Measurements from ENCODE around the gene IFITM5. TPM values are rescaled to one million over a fixed set of nuclear protein-coding genes. Genes with fewer than 3 reads are reported as not detected.
A peak's percentile ranks its signal among the peaks of the same experiment; 100 is the strongest.

IFITM5 gene
- total and polyA plus RNA-seq, 2 of the 4 experiments (the other 2 are of a cell fraction), result not detected

- Histone ChIP-seq H4K20me1 (ENCODE audit: insufficient read depth, low read length) (no peaks in the 10 kb centered on the region; the same call in 1 of the 2 replicates), H3K9me1 (ENCODE audit: insufficient read depth, low read length) (no peaks in the 10 kb centered on the region), H2AFZ (replicated peaks; ENCODE audit: low read length, poor library complexity) (peak overlapping the region; percentile 28), H3K23ac (ENCODE audit: low read depth, low read length) (no peak overlapping the region), H2BK120ac (ENCODE audit: low read depth, low read length) (no peak overlapping the region), H3K27ac (ENCODE audit: insufficient read depth, low read length) (no peak overlapping the region), H3K4ac (ENCODE audit: low read depth, low read length) (no peak overlapping the region), H3K4me2 (ENCODE audit: low read depth, low read length) (no peak overlapping the region), H3K4me3 (ENCODE audit: insufficient read depth, low read depth, low read length) (no peak overlapping the region), H3K18ac (ENCODE audit: low read depth, low read length) (no peak overlapping the region), H2AK9ac (replicated peaks; ENCODE audit: low read depth, low read length, poor library complexity) (no peak overlapping the region), H4K5ac (ENCODE audit: low read depth, low read length) (no peak overlapping the region), H3K27me3 (ENCODE audit: control insufficient read depth, insufficient read depth, low read length) (no peaks in the 10 kb centered on the region), H3K9ac (ENCODE audit: low read depth, low read length) (no peak overlapping the region), H4K8ac (ENCODE audit: low read depth in 2 of 2, low read length in 2 of 2) (no peak overlapping the region), H3K36me3 (ENCODE audit: control insufficient read depth, insufficient read depth, low read length) (peaks cover 50% of the 10 kb centered on the region), H4K91ac (ENCODE audit: insufficient read depth, low read depth, low read length) (no peak overlapping the region), H2AK5ac (ENCODE audit: low read depth, low read length) (no peak overlapping the region), H3K79me1 (ENCODE audit: low read depth in 1 of 2, low read length in 2 of 2) (peaks cover 2 to 9% of the 10 kb centered on the region in 2 experiments; a peak in 3 of 4 replicates), H3K56ac (ENCODE audit: extremely low read depth, insufficient read depth, low read length) (no peak overlapping the region), H2BK15ac (ENCODE audit: low read depth, low read length) (no peak overlapping the region), H3K9me3 (ENCODE audit: control insufficient read depth, insufficient read depth, low read length) (no peaks in the 10 kb centered on the region), H2BK20ac (ENCODE audit: low read depth, low read length) (no peak overlapping the region), H3K14ac (replicated peaks; ENCODE audit: low read depth, low read length) (no peak overlapping the region), H2BK5ac (ENCODE audit: low read depth, low read length, poor library complexity, severe bottlenecking) (no peak overlapping the region), H3K4me1 (ENCODE audit: control insufficient read depth, insufficient read depth, low read length) (no peaks in the 10 kb centered on the region)
- in situ Hi-C loops (cut with MboI; ENCODE audit: low sequenced_read_pairs), result no loop called here
- ChIA-PET POLR2A (ENCODE audit: unreplicated experiment) (interaction anchor here (0.6 to 0.8 kb wide), 2 partner anchors 18 to 156 kb away, joined by 3 read pairs; no protein-coding TSS in a partner anchor), CTCF (interaction anchor here (0.9 to 1.4 kb wide), 5 partner anchors 9 to 112 kb away, joined by 3 to 10 read pairs (median 4); no protein-coding TSS in a partner anchor)
- WGBS, 2 experiments (ENCODE audit: extremely low coverage in 2 of 2, insufficient read length in 1 of 2), result 72% methylated on average over 7 of the region's 10 CpGs; no CpG with 5 or more reads in 1 of the 2 experiments
- no TSS peak for BruUV-seq (replicated peaks)
- intact Hi-C loops (cut with micrococcal nuclease), result loop anchor here (2.0 kb wide), 1 partner anchor 112 kb away; no protein-coding TSS in a partner anchor
- dilution Hi-C loops (cut with HindIII; ENCODE audit: low sequenced_read_pairs, unreplicated experiment), result no loop called here
- peak; percentile 42 for DNase-seq
- TF ChIP-seq CTCF (conservative IDR thresholded peaks at IDR 0.05; ENCODE audit: low read depth, low read length) (peak; percentile 58), RAD21 (IDR thresholded peaks at IDR 0.05; ENCODE audit: low read length) (peak; percentile 67), MAZ (IDR thresholded peaks at IDR 0.05; ENCODE audit: borderline replicate concordance, low read depth, low read length) (no peak), SMC3 (IDR thresholded peaks at IDR 0.05; ENCODE audit: low read depth, low read length) (peak; percentile 72)
- peak; percentile 92 for ATAC-seq (ENCODE audit: low read depth)
Observed at GRCh38 chr11:250740-251299, 48.5 kb downstream of the IFITM5 start.
